ENCODE data around the gene FAT1. TPM values are rescaled to one million over a fixed set of nuclear protein-coding genes. Genes with fewer than 3 reads are reported as not detected.

Gene FAT1
- total RNA-seq, 2 donors from 2014 or later, result 291 to 299 TPM

DNA sequence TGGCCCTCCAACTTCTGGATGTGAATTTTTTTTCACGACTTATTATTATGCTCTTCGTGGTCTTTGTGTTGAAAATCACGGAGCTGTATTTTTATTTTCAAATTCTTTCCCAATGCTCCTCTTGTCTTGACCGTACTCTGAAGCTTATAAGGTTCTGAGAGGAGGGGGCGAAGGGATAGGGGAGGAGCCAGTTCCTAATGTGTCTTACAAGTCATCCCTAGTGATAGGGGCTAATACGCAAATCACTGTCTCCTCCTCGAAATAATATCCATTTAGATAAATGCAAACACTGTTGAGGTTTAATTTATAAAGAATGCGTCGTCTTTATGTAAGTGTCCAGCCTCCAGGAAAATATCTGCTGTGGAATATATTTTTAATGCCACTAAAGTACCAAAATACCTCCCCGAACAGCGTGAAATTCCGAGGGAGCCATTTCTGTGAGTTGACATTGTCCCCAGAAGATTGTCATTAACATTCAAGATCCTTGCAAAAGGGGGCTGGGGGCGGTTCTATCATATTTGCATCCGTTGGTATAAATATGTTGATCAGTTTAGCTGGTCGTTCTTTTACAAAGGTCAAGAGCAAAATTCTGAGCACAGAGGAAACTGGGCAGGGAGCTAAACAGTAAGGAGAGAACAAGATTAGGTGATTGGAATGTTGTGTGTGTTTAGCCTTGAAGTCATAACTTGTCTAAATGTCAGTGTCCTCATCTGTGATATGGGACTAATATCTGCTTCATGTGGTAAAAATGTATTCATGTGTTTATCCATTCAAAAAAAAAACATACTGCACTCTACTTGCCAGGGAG lies 3.7 kb upstream of the FAT1 start:
- ATAC-seq (no peak), DNase-seq (no peak)
- intact Hi-C loops (cut with DNase I, micrococcal nuclease), result no loop called here

DNA sequence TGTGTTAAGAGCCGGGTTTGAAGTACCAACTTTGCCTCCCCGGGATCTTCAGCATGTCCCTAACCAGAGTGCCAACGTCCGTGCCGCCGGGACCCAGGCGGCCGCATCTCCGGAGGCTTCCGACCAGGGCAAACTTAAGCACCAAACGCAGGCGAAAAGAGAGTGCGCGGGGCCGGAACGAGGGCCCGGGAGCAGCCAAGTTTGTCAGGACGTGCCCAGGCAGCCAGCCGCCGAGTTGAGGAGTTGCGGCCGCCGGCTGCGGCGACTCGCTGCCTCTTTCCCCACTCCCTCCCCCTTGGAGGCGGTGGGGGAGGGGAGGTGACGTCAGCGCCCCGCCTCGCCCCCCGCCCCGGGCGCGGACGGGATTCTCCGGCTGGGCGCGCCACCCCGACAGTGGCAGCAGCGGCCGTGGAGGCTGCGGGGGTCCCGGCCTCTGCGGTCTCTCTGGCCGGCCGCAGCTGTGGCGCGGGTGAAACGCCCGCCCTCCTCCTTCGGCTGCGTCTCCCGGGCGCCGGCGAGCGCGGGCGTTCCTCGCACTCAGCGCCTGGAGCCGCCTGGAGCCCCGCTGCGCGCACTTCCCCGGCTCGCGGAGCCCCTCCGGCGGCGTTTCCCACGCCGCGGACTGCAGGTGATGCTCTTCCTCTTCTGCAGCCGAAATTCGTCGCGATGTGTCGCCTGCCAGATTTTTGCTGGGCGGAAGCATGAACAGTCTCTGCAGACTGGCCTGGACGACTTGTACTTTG lies 2.9 kb upstream of the FAT1 start:
- intact Hi-C loops (cut with DNase I, micrococcal nuclease), result no loop called here
- ATAC-seq (peak; percentile 67), DNase-seq (peak; percentile 70 to 83)

DNA sequence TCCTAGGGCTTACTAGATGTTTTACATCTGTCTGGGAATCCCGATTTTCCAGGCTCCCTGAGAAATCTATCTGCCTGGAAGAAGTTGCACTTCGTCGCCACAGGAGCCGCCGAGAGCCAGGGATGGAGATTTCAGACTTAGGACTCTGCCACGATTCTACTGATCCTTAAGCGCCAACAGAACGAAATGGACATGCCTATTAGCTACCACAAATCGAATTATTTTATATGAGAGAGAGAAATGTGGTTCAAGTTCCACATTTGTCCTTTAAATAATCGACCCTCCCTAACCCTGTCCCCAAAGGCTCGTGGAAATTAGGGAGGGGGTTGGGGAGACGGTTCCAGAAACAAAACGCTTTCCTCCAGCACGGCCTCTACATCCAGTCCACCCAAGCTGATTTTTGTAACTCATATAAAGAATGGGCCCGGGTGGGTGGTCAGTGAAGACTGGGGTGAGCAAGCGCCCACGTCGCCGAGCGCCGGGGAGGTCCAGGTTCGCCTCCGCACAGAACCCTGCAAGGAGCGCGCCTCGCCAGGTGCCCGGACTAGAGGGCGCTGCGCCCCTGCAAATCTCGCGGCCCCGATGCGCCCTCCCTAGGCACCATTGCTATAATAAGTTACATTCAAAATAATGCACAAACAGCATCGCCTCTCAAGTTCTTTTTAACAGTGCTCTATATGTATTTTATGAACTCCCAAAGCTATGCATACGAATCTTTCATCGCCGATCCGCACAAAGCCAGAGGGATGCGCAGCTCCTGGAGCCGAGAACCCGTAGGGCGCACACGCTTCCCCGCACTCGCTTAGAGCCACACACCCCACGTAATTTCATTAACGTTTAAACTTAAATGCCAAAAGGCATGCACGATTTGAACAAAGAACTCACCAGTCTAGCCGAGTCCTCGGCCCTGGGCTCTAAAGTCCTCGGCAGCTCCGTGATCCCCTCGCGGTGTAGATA lies 2.1 kb upstream of the FAT1 start:
- ATAC-seq (peak; percentile 66), DNase-seq (peak; percentile 82 to 89)
- intact Hi-C loops (cut with DNase I, micrococcal nuclease), result no loop called here

DNA sequence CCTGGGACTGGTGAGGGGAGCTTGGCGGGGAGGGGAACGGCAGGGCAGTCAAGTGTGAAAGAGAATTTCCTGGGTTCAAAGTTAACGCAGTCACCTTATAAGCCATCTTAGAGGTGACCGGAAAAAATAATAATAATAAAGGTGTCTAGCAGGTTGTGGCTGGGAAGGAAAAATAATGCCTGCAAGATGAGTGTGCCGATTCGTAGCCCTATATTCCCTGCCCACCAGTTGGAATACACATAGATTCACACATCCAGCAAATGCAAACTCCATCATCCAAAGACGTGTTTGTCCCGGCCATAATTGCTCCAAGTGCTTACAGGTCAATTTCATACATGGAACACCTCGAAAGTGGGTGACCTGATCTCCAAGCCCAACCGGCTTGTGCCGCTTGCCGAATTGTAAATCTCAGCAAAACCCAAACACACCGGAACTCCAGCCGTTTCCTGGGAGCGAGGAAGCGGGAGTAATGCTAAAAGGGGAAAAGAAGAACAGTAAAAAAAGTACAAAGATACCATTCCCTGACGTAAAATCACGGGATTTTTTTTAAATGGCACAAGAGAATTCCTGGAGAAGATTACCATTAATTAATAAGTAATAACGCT lies 1.3 kb upstream of the FAT1 start:
- intact Hi-C loops (cut with DNase I, micrococcal nuclease), result loop anchor here in 1 of 2 donors (5.0 kb wide), 1 partner anchor 58 kb away; no protein-coding TSS in a partner anchor
- DNase-seq (peak in 1 of 2 donors; percentile 32), ATAC-seq (peak; percentile 4)

DNA sequence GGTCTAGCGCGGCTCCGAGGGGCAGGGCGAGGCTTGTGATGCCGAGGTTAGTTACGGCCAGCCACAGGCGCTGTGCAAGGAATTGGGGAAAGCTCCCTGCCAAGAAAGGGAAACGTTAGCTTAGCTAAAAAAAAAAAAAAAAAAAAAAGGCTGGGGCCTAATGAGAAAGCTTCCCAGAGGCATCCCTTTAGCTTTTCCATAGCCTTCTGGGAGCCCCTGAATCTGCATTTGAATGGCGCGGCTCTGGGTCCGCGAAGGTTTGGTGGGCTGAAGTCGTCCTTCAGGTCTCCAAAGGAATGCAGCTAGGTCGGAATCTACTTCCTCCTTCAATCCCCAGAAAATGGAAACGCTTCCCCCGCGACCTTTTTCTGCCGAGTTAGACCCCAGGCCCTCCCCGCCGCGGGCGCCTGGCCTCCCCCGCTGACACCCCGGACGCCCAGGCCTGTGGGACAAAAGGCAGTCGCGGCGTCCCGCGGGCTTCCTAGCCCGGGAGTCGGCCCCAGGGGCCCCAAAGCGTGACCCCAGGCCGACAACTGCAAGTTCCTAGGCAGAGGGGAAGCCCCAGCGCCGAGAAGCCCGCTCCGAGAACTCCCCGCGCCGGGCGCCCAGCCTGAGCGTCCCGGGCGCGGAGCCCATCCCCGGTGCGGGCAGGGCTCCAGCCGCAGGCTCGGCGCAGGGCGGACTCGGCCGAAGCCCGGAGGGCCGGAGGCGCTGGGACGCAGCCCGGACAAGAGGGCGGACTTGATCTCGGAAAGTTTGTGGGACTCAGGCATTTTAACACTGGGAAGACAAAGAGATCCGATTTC lies 605 bp upstream of the FAT1 start:
- intact Hi-C loops (cut with DNase I, micrococcal nuclease), result loop anchor here in 1 of 2 donors (5.0 kb wide), 1 partner anchor 57 kb away; no protein-coding TSS in a partner anchor
- DNase-seq (peak; percentile 44 to 64), ATAC-seq (peak; percentile 34)

DNA sequence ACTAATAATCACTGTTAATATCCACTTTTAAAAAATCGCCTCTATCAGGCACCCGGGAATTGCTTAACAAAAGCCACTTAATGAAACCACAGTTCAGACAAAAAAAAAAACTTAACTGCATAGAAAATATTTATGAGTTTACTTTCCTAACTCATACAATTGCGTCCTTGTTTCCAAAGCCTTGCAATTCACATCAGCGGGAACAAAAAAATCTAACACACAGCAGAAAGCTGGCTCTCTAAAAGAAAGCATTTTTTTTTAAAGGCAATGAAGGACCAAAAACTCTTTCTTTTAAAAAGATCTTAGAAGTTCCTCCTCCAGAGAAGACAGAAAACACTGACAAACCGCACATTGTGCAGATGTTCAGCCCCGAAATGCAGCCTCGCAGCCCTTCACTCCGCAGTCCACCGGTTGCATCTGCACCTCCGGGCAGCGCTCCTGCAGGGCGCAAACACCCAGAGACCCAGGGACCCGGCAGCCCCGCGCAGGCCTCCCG lies 812 bp downstream of the FAT1 start:
- peak; percentile 15 for ATAC-seq
- peak in 1 of 2 donors; percentile 52 for DNase-seq
- intact Hi-C loops (cut with DNase I, micrococcal nuclease), result loop anchor here in 1 of 2 donors (5.0 kb wide), 1 partner anchor 56 kb away; no protein-coding TSS in a partner anchor

DNA sequence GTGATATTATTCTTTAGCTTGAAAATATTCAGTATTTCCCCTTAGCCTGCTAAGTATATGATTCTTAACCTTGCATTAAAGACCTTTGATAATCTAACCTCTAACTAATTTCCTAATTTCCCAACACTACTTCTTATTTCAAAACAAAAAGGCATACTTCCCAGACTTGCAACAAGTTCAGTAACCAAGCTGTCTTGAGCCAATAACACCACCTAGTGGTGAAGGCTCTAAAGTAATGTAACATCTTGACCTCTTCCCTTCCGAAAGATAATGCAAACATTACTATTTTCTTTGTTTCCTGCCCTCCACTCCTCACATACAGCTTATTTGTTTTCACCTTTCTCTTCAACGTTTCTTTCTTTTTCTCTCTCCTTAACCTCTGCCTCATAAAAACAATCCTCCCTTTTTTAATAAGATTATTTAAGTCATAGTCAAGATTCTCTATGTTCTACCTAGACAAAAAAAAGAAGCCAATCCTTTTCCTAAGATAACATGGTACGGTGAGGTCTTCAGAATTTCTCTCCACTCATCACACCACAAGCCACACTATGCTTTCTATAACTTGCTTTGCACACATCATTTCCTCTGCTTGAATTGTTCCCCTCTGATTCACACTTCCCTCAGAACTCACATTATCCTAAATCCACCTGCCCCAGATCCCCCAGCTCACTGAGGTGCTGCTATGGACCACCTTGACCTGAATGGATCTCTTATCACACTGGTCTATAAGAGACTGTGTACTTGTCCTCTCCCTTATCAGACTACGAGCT lies 3.5 kb downstream of the FAT1 start:
- intact Hi-C loops (cut with DNase I, micrococcal nuclease), result loop anchor here in 1 of 2 donors (5.0 kb wide), 1 partner anchor 53 kb away; no protein-coding TSS in a partner anchor
- no peak for DNase-seq
- no peak for ATAC-seq

DNA sequence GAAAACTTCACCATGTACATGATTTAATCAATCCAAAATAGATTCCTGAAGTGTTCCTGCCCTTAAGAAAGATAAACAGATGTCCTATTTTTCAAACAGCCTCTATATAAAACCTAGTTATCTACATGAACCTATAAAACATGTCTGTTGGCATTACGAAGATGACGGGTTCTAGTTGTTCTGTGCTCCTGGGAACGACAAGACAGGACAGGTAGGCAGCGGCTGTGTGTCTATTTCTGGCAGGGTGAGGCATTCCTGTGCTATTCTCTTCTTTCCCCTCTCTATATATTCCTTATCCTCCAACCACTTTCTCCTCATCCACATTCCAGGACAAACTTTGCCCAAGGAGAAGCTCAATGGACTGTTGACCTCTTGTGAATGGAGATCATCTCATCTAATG lies 6.1 kb downstream of the FAT1 start:
- DNase-seq (no peak), ATAC-seq (peak; percentile 30)
- intact Hi-C loops (cut with DNase I, micrococcal nuclease), result no loop called here

DNA sequence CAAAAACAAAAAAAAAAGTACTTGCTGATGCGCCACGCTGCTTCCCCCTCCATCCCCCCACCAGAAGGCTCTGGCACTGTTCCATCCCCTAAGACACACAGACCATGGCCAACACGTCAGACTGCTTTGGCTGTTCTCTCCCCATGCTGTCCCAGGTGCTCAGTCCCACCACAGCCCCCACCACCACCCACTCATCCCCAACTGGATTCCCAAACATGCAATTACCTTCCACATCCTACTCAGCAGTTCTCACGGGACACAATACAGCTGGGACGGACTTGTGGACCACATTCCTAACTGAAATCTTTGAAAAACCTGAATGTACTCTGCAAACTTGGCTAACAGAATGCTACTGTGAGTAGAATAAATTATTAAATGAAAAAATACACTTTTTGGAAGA lies 8.6 kb downstream of the FAT1 start:
- DNase-seq, result no peak
- no peak for ATAC-seq
- intact Hi-C loops (cut with DNase I, micrococcal nuclease), result no loop called here

DNA sequence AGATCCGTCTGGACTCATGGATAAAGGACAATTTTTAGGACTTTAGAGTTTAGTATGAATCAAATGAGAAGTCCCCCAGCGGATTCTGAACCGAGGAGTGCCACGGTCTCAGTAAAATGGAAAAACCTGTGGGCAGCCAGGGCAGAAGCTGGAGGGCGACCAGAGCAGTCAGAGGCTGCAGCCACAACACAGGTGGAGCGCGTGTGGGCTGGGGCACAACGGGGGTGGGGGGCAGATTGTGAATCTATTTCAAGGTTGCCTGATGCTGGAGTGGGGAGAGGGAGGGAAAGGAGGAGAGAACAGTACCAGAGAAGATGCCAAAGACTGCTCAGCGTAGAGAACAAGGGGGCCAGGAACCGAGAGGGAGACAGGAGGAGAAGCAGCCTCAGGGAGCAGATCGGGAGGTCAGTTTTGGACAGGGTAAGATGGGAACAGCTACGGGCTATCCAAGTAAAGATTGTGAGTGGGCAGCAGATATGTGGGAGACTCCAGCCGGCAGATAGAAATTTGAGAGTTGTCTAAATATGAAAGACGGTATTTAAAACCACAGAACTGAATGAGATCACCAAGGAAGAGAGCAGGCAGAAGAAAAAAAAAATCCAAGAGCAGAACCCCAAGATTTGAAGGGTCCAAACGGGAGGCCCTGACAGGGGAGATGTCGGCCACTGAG lies 9.5 kb downstream of the FAT1 start:
- intact Hi-C loops (cut with DNase I, micrococcal nuclease), result no loop called here
- no peak for ATAC-seq

DNA sequence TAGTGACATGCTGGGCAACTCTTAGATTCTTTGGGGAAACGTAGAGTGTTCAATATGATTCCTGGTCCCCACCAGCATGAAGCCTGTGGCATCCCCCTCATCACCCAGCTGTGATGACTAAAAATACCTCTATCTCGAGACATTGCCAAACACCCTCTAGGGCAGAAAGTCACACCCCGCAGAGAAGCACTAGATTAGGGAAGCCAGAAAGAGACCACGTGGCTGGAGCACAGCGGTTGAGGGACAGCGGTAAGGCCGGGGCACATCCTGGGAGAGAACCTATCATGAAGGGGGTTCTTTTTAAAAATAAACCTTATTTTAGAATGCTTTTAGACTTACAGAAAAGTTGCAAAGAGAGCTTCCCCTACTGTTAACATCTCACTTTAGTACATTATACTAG lies 11.0 kb downstream of the FAT1 start:
- no peak for DNase-seq
- intact Hi-C loops (cut with DNase I, micrococcal nuclease), result no loop called here
- no peak for ATAC-seq

More for the DNA sequence above, 9.5 kb downstream of the FAT1 start:
- no peak for DNase-seq

DNA sequence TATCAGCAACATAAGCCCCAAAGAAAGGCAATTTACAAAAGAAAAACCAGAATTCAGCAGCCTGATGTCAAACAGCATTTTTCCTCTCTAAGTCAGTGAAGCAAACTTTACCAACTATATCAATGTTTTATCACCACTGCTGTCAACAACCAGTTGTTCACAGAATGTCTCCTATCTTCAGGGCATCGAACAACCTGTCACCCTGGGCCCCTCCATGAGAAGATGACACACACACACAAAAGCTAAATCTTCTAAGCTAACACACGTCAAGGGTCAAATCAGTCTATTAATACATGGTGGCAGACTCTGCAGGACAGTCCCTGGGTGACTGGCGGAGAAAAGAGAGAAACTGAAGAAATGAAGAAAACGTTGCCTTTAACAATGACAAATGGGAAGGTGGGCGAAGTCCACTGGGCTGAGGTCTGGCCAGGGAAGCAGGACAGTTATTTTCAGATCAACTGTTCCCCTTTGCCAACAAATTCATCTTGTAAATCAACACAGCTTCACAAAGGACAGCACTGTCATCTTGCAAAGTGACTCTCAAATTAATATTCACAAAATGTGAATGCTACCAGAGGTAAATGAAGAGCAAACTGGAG lies 13.0 kb downstream of the FAT1 start:
- DNase-seq (no peak), ATAC-seq (no peak)
- intact Hi-C loops (cut with DNase I, micrococcal nuclease), result no loop called here

DNA sequence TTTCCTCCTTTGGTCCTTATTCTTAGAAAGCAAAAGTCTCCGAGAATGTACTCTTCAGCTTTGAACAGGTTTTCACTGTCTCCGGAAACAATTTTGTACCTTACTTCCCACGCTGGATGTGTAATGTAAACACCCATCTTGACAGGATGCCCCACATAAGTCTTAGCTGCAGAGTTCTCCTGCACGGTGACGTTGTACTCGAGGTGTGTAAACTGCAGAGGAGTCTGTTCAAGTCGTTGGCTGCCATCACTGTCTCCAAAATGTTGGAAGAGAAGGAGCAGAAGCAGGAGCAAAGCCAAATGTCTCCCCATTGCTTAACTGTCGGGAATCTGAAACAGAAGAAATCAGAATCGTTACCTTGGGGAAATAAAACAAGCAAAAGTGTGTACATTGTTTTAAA lies 14.1 kb downstream of the FAT1 start:
- ATAC-seq, result no peak
- intact Hi-C loops (cut with DNase I, micrococcal nuclease), result no loop called here
- no peak for DNase-seq

DNA sequence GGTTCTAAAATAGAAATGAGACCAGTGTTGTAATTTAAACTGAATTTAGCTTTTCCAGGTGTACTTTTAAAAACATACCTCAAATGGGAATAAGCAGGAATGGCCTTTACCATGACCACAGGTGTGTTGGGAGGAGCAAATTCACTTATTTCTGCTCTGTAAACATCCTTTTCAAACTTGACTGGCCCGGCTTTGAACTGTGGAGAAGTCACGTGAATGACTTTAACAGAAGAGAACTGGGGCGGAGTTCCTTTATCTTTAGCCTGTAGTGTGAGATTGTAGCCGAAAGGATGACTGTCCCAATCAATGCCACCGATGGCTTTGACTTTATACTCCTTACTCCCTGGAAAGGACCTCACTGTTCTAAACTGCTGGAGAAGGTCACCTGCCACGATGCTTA lies 15.1 kb downstream of the FAT1 start:
- ATAC-seq (peak; percentile 68), DNase-seq (no peak)
- intact Hi-C loops (cut with DNase I, micrococcal nuclease), result no loop called here

DNA sequence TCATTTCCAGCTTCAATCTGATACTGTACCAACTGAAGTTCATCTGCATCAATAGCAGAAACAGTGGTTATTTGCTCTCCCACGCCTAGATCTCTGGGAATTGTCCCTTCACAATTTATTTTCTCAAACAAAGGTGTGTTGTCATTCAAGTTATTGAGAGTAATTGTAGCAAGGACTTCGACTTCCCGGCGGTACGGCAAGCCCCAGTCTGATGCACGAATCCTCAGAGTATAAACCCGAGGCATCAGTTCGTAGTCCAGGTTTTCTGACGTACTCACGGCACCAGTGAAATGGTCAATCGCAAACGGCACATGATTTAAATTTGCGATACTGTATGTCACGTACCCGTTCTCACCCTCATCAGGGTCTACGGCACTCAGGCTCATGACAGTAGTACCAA lies 15.7 kb downstream of the FAT1 start:
- ATAC-seq (peak; percentile 82), DNase-seq (peak; percentile 61 to 73)
- intact Hi-C loops (cut with DNase I, micrococcal nuclease), result no loop called here

DNA sequence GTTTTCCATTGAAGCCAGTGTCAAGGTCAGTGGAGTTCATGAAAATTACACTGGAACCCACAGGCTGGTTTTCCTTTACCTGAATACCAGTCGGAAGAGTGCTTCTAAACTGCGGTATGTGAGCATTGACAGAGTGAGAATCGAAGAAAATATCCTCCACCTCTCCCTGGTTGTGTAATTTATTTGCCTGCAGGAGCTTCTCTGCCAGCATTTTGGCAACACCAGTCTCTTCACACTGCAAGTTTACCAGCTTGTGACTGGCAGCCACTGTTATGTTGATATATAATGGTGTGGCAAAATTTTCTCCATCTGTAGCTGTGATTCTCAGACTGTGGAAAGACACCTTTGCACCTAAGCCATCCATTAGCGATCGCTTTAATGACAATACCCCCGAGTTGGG lies 16.1 kb downstream of the FAT1 start:
- intact Hi-C loops (cut with DNase I, micrococcal nuclease), result no loop called here
- peak; percentile 2 for ATAC-seq
- DNase-seq, result no peak

Data from left colon (tissue), 2 donors.